Stimulated activated CD8-positive, alpha-beta memory T cell treated with anti-CD3 and anti-CD28 coated beads, Interleukin-12 subunit alpha, Interleukin-12 subunit beta, amount 100 ng/mL, for 1 hour (primary cell): ENCODE data around the gene FEN1.
A peak's percentile ranks its signal among the peaks of the same experiment; 100 is the strongest.

Experiments
- DNase-seq: peaks from one replicate; pipeline ENCODE4 v3.0.0-alpha.2; 2020; ENCODE audit warnings: low read depth

FEN1 gene, protein sequence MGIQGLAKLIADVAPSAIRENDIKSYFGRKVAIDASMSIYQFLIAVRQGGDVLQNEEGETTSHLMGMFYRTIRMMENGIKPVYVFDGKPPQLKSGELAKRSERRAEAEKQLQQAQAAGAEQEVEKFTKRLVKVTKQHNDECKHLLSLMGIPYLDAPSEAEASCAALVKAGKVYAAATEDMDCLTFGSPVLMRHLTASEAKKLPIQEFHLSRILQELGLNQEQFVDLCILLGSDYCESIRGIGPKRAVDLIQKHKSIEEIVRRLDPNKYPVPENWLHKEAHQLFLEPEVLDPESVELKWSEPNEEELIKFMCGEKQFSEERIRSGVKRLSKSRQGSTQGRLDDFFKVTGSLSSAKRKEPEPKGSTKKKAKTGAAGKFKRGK

DNA sequence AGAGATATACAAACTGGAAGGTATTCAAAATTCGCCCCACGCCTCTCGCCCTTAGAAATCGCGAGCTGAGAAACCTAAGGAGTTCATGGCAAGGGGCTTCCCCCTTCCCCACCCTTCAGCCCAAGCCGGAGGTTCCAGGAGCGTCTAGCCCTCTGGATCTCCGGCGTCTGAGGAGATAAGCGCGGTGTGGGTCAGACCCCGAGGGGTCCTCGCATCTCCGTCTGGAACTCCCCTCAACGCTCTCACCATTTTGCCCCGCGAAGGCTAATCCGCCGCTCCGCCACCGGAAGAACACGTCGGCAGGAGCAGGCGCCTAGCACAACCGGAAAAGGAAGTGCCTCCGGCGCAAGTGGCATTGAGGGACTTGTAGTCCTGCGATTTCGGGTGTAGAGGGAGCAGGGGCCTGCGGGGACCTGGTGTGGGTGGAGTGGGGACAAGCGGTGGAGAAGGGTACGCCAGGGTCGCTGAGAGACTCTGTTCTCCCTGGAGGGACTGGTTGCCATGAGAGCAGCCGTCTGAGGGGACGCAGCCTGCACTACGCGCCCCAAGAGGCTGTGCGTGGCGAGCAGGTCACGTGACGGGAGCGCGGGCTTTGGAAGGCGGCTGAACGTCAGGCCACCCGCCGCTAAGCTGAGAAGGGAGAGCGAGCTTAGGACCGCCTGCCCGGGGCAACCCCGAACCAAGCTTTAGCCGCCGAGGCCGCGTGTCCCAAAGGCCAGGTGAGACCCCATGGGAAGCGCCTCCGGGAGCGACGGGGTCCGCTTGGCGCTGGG lies at the start of gene FEN1, which contains the start of gene TMEM258:
Gene FEN1 (plus strand): TSS at position 602 of the 773 bp plus-strand sequence. CDS start 2,451 bp downstream, outside the sequence.
Gene TMEM258 (minus strand): TSS at position 290 of the 773 bp plus-strand sequence. CDS start 41 bp downstream, at position 249.
- DNase-seq = peak; percentile 79

DNA sequence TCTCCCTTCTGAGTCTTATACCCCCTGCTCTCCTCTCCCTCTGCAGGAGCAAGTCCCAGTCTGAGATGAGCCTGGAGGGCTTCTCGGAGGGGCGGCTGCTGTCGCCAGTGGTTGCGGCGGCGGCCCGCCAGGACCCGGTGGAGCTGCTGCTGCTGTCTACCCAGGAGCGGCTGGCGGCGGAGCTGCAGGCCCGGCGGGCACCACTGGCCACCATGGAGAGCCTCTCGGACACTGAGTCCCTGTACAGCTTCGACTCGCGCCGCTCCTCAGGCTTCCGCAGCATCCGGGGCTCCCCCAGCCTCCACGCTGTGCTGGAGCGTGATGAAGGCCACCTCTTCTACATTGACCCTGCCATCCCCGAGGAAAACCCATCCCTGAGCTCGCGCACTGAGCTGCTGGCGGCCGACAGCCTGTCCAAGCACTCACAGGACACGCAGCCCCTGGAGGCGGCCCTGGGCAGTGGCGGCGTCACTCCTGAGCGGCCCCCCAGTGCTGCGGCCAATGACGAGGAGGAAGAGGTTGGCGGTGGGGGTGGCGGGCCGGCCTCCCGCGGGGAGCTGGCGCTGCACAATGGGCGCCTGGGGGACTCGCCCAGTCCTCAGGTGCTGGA lies 49.1 kb upstream of the FEN1 start:
- DNase-seq = no peak

DNA sequence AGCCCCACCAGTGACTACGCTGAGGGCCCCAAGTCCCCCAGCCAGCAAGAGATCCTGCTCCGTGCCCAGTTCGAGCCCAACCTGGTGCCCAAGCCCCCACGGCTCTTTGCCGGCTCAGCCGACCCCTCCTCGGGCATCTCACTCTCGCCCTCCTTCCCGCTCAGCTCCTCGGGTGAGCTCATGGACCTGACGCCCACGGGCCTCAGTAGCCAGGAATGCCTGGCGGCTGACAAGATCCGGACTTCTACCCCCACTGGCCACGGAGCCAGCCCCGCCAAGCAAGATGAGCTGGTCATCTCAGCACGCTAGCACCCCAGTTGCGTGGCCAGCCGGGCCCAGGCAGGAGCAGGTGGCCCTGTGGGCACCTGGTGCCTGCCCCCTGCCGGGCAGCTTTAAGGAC lies 48.5 kb upstream of the FEN1 start:
- no peak for DNase-seq

DNA sequence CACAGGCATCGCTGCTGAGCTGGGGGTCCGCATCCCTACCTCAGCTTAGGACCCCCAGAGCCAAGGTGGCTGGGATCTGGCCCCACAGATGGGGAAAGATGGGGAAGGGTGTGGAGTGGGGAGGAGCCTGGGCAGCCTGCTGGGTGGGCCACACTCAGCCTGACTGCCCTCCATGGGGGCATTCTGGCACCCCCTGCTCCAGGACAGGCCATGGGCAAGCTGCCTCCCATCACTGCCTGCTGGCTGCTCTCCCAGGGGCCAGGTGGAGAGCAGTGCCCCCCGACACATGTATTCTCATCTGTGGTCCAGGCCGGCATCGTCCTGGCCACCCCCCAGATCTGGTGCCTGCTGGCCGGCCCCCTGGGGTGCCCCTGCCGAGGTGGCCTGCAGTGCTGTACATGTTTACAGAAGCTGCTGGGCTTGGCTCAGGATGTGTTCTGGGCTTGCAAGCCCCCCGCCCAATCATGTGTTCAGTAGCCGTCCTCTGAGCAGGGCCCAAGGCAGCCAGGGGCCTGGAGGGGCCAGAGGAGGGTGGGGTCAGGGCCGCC lies 48.0 kb upstream of the FEN1 start:
- no peak for DNase-seq

DNA sequence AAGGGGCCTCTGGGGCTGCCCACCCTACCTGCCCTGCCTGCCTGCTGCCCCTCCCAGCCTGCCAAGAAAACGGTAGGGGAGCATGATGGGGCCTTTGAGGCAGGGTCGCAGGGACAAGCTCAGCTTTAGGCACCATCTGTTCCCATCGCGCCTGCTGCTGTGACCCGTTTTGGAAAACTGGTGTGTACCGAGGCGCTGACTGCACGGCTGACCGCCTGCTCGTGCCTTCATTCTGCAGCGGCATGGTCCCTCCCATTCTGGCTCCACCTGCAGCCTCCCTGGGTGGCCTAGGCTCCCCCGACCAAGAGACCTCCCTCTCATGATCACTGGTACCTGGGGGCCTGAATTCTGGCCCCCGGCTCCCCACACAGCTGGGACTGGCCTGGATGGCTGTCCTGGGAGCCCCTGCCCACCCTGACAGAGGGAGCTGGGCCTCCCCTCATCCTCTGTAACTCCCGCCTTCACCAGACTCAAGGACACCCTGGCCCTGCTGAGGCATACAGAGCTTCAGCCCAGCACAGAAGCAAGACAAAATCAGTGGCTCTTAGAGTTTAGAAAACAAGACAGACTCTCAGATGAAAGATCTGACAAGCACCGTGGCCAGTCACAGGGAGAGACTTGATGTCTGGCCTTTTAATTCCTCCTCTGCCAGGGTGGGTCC lies 46.8 kb upstream of the FEN1 start:
- no peak for DNase-seq

DNA sequence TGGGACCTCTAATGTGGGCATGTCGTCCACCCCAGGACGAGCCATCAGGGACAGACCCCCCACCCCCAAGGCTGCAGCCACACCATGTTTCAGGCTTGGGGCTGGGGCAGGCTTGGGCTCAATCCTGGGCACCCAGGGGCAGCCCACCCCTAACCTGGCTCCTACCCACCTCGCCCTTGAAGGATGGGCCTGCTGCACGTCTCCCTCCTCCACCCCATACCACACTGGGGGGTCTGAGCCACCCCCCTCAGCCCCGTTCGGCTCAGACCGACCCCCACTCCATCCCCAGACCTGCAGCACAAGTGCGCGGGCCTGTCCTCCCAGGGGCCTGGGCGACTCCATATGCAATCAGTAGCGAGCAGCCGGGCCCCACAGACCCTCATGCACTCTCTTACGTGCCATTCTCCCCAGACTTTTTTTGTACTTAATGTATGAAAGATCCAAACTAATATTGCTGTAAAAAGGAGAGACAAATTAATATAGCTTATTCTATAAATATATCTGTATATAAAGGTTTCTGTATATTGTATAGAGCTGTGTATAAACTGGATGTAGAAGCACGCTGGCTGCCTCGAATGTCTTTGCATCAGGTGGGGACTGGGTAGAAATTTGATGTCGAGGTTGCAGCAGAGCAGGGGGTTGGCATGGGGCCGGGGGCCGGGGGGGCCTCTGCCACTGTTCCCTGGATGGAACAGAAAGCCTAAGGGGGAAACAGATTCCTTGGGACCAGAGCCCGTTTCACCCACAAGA lies 46.1 kb upstream of the FEN1 start:
- DNase-seq = no peak

DNA sequence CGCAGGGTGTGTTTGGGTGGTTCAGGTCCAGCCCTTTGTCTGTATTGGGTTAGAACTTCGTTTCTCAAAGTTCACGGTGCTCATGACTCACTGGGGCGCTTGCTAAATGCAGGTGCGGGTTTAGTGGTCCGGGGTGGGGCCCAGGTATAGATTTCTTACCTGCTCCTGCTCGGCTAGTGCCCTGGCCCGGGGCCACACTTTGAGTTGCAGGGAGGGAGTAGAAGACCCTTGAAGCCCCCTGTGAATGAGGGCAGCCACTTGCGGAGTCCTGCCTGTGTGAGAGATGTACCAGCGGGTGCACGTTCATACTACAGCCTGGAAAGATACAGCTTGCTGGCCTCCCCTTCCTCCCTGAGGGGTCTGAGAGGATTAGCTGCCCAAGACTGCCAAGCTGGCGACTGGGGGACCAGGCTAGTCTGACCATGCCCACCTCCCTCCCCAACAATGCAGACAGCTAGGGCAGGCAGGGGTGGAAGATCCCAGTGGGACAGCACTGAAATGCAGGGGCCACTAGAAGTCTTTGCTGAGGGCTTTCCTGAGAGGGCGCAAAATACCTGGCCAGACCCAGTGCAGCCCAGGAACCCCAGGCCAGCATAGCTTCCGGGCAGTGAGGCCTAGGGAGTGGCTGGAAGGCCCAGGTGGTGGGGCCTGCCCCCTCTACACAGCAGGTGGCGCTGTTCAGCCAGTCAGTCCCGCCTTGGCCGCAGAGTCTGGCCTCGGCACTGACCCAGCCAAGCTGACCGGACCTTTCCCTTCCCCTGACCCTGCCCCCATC lies 45.3 kb upstream of the FEN1 start:
- no peak for DNase-seq

DNA sequence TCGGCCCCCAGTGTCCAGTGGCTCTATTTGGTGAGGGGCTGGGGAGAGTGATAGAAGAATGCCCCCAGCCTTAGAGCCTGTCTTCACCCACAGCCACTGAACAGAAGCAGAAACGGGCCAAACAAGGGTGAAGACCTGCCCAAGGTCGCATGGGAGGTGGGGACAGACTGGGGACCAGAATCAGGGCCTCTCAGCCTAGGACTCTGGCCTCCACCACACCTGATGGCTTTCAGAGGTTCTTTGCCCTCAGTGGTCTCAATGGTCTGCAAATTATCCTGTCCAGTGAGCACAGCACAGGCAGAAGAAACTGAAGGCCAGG lies 44.8 kb upstream of the FEN1 start:
- no peak for DNase-seq

DNA sequence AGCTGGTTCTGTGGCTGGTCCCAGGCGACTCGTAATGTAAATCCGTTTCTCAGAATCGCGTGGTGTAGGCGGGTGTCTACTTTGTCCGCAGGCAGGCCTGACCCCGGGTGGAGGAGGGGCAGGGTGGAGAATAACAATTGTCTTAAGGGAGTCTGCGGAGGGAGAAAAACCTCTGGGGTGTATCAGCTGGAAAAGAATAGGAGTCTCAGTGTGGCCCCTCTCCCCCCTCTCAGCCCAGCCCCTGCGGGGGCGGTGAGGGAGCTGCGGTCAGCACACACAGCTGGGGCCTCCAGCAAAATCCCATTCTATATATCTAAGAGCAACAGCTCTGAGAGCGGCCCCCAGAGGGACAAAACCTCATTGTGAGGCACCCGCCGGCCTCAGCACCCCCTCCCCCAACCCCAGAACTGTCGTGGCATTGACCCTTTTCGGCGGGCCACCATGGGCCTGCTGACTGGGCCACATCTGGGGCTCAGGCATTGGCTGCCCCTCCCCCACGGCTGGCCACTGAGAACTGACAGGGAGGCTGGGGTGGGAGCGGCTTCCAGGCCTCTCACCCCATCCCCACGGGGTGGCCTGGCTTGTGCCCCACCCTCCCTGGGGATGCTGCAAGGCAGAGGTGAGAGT lies 43.0 kb upstream of the FEN1 start:
- DNase-seq = no peak

DNA sequence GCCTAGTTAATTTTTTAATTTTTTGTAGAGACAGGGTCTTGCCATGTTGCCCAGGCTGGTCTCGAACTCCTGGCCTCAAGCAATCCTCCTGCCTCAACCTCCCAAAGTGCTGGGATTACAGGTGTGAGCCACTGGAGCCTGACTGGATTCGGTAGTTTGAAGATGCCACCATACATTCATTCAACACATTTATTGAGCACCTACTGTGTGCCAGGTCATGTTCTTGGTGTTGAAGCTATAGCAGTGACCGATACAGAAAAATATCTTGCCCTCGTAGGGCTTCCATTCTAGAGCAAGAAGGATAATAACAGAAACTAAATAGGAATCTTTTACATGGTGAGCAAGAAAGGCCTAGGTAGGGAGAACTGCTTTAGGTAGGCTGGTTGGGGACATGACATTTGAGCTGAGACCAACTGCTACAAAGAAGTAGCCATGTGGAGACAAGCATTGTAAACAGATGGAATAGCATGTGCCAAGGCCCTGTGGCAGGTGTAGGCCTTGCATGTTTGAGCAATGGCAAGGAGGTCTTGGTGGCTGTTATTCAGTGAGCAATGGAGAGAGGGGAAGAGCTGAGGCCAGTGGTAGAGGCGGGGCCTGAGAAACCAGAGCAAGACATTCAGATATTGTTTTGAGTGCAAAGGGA lies 42.0 kb upstream of the FEN1 start:
- no peak for DNase-seq

DNA sequence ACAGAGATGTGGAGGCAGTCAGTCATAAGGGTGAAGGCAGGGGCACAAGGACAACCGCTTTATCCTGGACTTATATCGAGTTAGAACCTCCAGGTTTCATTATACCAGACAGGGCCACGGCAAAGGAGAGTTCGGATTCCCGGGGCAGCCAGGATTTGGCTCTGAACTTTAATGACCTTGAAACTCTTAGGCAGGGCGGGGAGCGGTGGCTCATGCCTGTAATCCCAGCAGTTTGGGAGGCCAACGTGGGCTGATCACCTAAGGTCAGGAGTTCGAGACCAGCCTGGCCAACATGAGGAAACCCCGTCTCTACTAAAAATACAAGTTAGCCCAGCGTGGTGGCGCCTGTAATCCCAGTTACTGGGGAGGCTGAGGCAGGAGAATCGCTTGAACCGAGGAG lies 41.3 kb upstream of the FEN1 start:
- DNase-seq = no peak

DNA sequence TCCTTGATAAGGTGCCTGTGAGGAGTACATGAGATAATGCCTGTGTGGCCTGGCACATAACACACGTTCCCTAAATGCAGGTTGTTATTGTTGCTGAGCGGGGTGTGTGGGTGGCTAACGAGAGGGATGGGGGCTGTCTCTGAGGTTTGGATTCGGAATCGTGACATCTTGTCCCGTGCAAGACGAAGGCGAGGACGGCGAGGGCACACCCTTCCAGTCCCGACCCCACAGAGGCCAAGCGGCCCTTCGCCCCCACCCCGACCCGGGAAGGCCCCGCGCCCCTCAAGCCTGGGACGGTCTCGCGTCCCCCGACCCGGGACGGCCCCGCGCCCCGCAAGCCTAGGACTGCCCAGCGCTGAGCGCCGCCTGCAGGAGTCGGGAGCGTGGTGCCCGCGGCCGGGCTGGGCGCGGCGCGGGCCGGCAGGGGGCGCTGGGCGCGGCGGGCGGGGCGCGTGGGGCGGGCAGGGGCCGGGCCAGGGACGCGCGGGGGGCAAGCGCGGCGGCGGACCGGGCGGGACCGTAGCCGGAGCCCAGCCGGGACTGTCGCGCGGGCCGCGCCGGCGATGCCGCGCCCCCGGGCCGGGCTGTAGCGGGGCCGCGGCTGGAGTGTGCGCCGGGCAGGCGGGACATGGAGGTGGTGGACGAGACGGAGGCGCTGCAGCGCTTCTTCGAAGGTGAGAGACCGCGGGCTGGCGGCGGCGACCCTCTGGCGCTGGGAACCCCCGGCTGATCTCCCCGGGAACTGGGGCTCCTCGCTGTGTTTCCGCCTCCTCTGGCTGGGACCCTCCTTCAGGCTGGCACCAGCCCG lies 40.4 kb upstream of the FEN1 start, which contains the start of gene MYRF:
Gene MYRF (plus strand): TSS at position 520 of the 808 bp plus-strand sequence. CDS start 109 bp downstream, at position 629.
- no peak for DNase-seq

DNA sequence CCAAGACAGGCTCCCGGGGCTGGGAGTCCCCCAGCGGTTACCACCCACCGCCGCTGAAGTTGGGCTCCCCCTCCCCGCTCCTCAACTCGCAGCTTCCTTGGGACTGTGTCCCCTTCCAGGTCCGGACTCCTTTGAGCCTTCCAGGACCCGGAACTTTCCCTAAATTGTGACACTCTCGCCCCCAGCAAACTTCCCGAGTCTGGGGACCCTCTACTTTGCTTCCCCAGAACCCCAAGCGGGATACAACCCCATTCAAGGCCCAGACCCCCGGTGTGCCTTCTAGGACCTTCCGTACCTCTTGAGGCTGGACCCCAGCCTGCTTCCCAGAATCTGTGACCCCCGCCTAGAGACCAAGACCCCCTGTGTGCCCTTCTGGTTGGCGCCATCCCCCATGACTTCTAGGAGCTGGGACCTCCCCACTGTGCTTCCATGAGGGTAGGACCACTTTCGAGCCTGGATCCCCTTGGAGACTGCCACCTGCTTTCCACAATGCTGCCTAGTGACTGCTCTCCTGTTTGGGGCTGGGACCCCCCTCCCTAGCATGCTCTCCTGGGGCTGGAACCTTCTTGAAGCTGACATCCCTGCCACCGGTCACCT lies 39.7 kb upstream of the FEN1 start:
- no peak for DNase-seq

DNA sequence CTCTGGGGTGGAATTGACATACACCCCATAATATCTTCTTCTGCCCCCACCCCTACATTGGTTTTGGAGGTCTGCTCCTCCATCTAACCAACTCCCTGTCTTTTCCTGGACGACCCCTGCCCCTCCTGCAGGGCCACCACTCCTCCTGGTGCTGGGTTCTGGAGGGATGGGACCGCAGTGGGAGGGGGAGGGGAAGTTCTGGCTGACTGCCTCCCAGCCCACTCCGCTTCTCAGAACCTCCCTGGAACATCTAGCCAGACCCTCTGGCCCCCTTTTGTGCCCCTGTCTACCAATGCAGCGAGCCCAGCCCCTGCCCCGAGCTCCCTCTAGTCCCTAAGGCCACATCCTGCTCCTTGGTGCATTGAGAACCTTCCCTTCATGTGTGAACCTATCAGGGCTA lies 39.0 kb upstream of the FEN1 start:
- no peak for DNase-seq

DNA sequence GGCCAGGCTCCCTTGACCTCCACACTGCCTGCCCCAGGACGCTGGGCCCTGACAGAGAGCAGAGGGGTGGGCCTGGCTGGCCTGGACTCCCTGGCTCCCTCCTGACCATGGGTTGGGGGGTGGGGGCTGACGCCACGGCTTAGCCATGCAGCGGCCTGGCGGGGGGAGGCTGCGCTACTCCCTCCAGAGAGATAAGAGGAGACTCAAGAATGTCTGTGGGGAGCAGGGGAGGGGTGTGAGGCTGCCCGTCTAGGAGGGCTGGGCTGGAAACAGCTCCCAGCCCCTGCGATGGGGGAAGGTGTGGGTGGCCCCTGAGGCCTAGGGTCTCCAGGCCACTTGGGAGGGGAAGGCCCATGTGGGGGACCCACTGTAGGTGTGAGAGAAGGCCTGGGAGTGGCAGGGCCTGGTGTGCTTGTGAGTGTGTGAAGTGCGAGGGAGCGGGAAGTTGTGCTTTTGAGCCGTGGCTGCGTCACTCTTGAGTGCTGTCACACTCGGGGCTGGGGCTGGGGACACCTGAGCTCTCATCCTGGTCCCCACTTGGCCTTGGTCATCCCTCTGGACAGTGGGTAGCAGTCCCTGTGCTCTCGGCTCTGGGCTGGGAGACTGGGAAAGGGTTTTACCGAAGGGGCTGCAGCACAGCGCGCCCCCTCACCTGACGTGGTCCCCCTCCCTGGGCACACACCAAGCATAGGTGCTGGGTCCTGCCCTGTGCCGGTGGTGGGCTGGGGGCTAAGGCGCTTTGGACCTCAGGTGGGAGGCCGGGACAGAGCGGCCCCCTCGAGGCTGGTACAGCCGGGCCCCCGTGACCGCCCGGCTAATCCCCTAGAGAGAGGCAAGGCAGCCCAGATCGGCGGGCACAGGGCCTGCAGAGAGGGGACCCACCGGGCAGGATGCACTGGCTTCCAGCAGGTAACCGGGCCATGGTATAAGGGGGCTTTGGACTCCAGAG lies 37.9 kb upstream of the FEN1 start:
- DNase-seq = no peak

DNA sequence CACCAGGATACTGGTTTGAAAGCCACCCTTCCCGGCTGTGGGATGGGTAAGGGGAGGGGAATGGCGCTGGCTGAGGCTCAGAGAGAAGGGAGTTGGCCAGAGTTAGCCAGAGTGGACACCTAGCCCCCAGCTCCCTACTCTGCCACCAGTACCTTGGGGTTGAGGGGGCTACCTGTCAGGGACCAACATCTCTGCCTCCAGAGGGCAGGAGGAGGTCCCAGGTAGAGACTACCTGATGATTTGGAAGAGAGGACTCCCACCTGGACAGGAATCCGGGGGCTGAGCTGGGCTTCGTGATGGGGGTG lies 36.6 kb upstream of the FEN1 start:
- DNase-seq = no peak
